Measurements from ENCODE around the gene IMPDH1. TPM values are rescaled to one million over a fixed set of nuclear protein-coding genes. Genes with fewer than 3 reads are reported as not detected.
A peak's percentile ranks its signal among the peaks of the same experiment; 100 is the strongest.

Gene IMPDH1
- total and polyA plus RNA-seq, 9 of the 15 experiments (the other 6 are each of a cell fraction or from before 2014, with no cell fraction given), result 0.80 to 118 (median 64.3) TPM

DNA sequence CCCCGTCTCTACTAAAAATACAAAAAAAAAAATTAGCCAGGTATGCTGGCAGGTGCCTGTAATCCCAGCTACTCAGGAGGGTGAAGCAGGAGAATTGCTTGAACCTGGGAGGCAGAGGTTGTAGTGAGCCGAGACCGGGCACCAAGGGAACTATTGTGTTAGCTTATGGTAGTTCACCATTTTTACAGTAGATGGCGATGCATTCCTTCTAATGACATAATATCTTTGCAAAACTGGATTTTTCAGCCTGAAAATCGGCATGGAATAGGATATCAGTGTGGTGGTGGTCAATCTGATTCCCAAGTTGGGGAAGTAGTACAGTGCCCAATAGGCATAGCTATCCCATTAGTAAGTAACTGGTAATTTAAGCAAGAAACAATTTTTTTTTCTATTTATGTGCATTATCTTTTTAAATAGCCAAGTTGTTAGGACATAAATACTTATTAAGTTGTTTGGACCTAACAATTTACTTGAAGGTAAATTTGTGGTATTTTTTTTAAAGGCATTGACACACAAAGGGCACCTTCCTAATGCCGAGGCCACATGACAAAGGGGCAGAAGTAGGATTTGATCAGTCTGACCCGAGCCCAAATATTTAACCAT is 17.6 kb upstream of the IMPDH1 start (continued):
- TF ChIP-seq, protein P1, sequence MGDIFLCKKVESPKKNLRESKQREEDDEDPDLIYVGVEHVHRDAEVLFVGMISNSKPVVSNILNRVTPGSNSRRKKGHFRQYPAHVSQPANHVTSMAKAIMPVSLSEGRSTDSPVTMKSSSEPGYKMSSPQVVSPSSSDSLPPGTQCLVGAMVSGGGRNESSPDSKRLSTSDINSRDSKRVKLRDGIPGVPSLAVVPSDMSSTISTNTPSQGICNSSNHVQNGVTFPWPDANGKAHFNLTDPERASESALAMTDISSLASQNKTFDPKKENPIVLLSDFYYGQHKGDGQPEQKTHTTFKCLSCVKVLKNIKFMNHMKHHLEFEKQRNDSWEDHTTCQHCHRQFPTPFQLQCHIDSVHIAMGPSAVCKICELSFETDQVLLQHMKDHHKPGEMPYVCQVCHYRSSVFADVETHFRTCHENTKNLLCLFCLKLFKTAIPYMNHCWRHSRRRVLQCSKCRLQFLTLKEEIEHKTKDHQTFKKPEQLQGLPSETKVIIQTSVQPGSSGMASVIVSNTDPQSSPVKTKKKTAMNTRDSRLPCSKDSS (IDR thresholded peaks at IDR 0.05; ENCODE audit: low read depth, partially characterized antibody), result no peak
- no peak for TF ChIP-seq ZBED1 (IDR thresholded peaks at IDR 0.05)
- TF ChIP-seq ETV6 (IDR thresholded peaks at IDR 0.05; ENCODE audit: borderline replicate concordance in 1 of 2, low read depth in 2 of 2, low read length in 1 of 2), result no peak
- no peak for TF ChIP-seq ETV6 (CRISPR knock-in tag; IDR thresholded peaks at IDR 0.05; ENCODE audit: borderline replicate concordance)
- no peak for TF ChIP-seq BRD4 (IDR thresholded peaks at IDR 0.05)
- no peak for TF ChIP-seq TOE1 (IDR thresholded peaks at IDR 0.05; ENCODE audit: borderline replicate concordance)
- no peak for TF ChIP-seq TOE1 (CRISPR knock-in tag; IDR thresholded peaks at IDR 0.05; ENCODE audit: borderline replicate concordance, low read depth)
- TF ChIP-seq TCF7 (IDR thresholded peaks at IDR 0.05; ENCODE audit: borderline replicate concordance), result no peak
- no peak for TF ChIP-seq SUPT5H (IDR thresholded peaks at IDR 0.05)
- TF ChIP-seq ZNF561 (CRISPR knock-in tag; conservative IDR thresholded peaks at IDR 0.05), result no peak
- TF ChIP-seq ETV1 (tag; conservative IDR thresholded peaks at IDR 0.05; ENCODE audit: low read depth), result no peak
- peak; percentile 76; the same call in 1 of the 2 replicates for TF ChIP-seq STAG1 (CRISPR knock-in tag; IDR thresholded peaks at IDR 0.05; ENCODE audit: borderline replicate concordance)
- no peak for TF ChIP-seq TEAD2 (tag; IDR thresholded peaks at IDR 0.05)
- TF ChIP-seq ATF7 (IDR thresholded peaks at IDR 0.05), result peak; percentile 42; the same call in 1 of the 2 replicates
- TF ChIP-seq, protein P2, sequence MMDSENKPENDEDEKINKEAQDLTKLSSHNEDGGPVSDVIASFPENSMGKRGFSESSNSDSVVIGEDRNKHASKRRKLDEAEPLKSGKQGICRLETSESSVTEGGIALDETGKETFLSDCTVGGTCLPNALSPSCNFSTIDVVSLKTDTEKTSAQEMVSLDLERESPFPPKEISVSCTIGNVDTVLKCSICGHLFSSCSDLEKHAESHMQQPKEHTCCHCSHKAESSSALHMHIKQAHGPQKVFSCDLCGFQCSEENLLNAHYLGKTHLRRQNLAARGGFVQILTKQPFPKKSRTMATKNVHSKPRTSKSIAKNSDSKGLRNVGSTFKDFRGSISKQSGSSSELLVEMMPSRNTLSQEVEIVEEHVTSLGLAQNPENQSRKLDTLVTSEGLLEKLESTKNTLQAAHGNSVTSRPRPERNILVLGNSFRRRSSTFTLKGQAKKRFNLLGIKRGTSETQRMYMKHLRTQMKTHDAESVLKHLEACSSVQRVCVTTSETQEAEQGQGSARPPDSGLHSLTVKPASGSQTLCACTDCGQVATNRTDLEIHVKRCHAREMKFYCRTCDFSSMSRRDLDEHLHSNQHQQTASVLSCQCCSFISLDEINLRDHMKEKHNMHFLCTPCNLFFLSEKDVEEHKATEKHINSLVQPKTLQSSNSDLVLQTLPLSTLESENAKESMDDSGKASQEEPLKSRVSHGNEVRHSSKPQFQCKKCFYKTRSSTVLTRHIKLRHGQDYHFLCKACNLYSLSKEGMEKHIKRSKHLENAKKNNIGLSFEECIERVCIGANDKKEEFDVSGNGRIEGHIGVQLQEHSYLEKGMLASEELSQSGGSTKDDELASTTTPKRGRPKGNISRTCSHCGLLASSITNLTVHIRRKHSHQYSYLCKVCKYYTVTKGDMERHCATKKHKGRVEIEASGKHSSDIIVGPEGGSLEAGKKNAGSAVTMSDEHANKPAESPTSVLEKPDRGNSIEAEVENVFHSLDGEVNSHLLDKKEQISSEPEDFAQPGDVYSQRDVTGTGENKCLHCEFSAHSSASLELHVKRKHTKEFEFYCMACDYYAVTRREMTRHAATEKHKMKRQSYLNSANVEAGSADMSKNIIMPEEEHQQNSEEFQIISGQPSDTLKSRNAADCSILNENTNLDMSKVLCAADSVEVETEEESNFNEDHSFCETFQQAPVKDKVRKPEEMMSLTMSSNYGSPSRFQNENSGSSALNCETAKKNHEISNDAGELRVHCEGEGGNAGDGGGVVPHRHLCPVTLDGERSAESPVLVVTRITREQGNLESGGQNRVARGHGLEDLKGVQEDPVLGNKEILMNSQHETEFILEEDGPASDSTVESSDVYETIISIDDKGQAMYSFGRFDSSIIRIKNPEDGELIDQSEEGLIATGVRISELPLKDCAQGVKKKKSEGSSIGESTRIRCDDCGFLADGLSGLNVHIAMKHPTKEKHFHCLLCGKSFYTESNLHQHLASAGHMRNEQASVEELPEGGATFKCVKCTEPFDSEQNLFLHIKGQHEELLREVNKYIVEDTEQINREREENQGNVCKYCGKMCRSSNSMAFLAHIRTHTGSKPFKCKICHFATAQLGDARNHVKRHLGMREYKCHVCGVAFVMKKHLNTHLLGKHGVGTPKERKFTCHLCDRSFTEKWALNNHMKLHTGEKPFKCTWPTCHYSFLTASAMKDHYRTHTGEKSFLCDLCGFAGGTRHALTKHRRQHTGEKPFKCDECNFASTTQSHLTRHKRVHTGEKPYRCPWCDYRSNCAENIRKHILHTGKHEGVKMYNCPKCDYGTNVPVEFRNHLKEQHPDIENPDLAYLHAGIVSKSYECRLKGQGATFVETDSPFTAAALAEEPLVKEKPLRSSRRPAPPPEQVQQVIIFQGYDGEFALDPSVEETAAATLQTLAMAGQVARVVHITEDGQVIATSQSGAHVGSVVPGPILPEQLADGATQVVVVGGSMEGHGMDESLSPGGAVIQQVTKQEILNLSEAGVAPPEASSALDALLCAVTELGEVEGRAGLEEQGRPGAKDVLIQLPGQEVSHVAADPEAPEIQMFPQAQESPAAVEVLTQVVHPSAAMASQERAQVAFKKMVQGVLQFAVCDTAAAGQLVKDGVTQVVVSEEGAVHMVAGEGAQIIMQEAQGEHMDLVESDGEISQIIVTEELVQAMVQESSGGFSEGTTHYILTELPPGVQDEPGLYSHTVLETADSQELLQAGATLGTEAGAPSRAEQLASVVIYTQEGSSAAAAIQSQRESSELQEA (IDR thresholded peaks at IDR 0.05; ENCODE audit: low read depth), result no peak
- TF ChIP-seq, protein P3, sequence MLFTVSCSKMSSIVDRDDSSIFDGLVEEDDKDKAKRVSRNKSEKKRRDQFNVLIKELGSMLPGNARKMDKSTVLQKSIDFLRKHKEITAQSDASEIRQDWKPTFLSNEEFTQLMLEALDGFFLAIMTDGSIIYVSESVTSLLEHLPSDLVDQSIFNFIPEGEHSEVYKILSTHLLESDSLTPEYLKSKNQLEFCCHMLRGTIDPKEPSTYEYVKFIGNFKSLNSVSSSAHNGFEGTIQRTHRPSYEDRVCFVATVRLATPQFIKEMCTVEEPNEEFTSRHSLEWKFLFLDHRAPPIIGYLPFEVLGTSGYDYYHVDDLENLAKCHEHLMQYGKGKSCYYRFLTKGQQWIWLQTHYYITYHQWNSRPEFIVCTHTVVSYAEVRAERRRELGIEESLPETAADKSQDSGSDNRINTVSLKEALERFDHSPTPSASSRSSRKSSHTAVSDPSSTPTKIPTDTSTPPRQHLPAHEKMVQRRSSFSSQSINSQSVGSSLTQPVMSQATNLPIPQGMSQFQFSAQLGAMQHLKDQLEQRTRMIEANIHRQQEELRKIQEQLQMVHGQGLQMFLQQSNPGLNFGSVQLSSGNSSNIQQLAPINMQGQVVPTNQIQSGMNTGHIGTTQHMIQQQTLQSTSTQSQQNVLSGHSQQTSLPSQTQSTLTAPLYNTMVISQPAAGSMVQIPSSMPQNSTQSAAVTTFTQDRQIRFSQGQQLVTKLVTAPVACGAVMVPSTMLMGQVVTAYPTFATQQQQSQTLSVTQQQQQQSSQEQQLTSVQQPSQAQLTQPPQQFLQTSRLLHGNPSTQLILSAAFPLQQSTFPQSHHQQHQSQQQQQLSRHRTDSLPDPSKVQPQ (CRISPR knock-in tag; IDR thresholded peaks at IDR 0.05; ENCODE audit: borderline replicate concordance), result no peak
- TF ChIP-seq TGIF2 (CRISPR knock-in tag; IDR thresholded peaks at IDR 0.05), result no peak
